ENCODE data around the gene PPT2.
A peak's percentile ranks its signal among the peaks of the same experiment; 100 is the strongest.

PPT2 gene

DNA sequence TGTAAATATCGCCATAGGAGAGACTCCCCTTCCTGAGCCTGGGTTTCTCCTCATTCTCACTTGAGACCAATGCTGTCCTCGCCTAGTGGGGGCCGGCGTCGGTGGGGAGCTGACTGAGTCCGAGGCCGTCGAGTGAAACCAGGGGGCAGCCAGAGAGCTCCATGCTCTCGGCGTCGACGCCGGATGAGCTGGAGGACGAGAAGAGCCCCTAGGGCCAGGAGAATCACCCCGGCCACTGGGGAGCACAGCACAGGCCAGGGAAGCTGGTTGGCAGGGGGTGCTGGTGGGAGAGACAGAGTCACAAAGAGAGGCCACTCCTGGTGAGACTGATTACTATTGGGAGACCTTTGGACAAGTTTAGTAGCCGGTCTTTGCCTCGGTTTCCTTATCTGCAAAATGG lies 44.9 kb downstream of the PPT2 start:
- no peak overlapping the region for H3K4me2 ChIP-seq (ENCODE audit: low read length, poor library complexity, severe bottlenecking)
- no peak overlapping the region for H2BK15ac ChIP-seq (ENCODE audit: low read depth, poor library complexity, severe bottlenecking)
- no peak overlapping the region for H2AFZ ChIP-seq (ENCODE audit: low read depth, low read length)
- H3K79me1 ChIP-seq (replicated peaks; ENCODE audit: low read length, poor library complexity, severe bottlenecking): no peaks in the 10 kb centered on the region
- no peak overlapping the region for H2BK12ac ChIP-seq (ENCODE audit: low read length in 2 of 2)
- no peak overlapping the region for H3K4ac ChIP-seq (ENCODE audit: low read depth in 1 of 2, low read length in 2 of 2)
- no peak overlapping the region for H3K14ac ChIP-seq (ENCODE audit: low read length in 2 of 2)
- peaks cover 10 to 27% of the 10 kb centered on the region in 2 experiments for H3K27me3 ChIP-seq (ENCODE audit: control insufficient read depth in 1 of 2, insufficient read depth in 1 of 2, low read length in 2 of 2)
- no peak overlapping the region for H3K9ac ChIP-seq (ENCODE audit: low read length)
- no peak overlapping the region for H2BK120ac ChIP-seq (ENCODE audit: low read depth, low read length)
- H3K27ac ChIP-seq (ENCODE audit: low read length, poor library complexity, severe bottlenecking): no peak overlapping the region
- H3K4me1 ChIP-seq (ENCODE audit: control insufficient read depth, insufficient read depth, low read depth, low read length): peaks cover 16% of the 10 kb centered on the region
- no peak for DNase-seq
- H3K23ac ChIP-seq (ENCODE audit: low read length in 2 of 2): no peak overlapping the region
- H2BK5ac ChIP-seq (ENCODE audit: low read depth, low read length, poor library complexity, severe bottlenecking): no peak overlapping the region
- no peak overlapping the region for H4K8ac ChIP-seq (ENCODE audit: low read length)
- no peaks in the 10 kb centered on the region for H3K9me3 ChIP-seq (ENCODE audit: control insufficient read depth, low read length)
- H3K4me3 ChIP-seq (ENCODE audit: insufficient read depth in 1 of 2, low read depth in 1 of 2, low read length in 2 of 2): no peak overlapping the region
- 93% methylated on average over 17 of the region's 17 CpGs for WGBS
- H3K36me3 ChIP-seq (ENCODE audit: control insufficient read depth in 1 of 2, insufficient read depth in 2 of 2, low read depth in 1 of 2, low read length in 2 of 2): no peaks in the 10 kb centered on the region
- no peak overlapping the region for H3K18ac ChIP-seq (ENCODE audit: low read depth in 1 of 2, low read length in 2 of 2)
- H2AK5ac ChIP-seq (ENCODE audit: low read length, severe bottlenecking): no peak overlapping the region
- H4K91ac ChIP-seq (ENCODE audit: low read length): no peak overlapping the region

DNA sequence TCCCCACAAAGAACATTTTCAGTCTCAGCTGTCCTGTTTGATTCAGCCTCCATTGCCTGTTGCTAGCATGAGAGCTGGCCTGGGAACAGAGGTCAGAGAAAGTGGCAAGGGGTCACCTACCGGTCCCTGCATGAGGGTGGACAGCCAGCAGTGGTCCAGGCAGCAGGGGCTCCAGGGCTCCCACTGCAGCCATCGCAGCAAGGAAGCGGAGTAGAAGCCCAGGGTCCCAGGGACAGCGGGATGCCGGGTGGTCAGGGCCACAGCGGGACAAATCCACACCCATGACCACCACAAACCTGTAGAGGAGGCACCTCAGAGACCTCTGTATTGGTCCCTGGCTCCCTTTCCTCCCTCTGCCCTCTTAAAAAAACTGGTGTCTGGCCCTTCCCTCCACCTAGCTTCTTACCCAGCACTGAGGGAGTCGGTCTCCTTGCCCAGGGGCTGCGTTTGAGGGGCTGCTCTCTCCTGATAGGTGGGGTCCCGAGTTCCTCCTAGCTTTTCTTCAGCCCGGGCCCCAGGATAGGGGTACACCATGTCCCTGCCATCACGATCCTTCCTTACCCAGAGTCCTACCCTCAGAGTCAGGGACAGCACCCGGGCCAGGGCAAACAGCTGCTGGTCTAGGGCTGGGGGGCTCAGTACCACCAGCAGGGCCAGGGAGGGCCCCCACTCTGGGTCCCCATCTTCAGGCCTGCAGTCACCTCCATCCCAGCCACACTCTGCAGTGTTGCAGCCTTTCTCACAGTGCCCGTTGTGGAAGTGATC lies 47.0 kb downstream of the PPT2 start:
- Histone ChIP-seq H2BK120ac (ENCODE audit: low read depth, low read length) (no peak overlapping the region), H3K36me3 (ENCODE audit: control insufficient read depth in 1 of 2, insufficient read depth in 2 of 2, low read depth in 1 of 2, low read length in 2 of 2) (no peaks in the 10 kb centered on the region), H3K4me1 (ENCODE audit: control insufficient read depth, insufficient read depth, low read depth, low read length) (peaks cover 18% of the 10 kb centered on the region), H3K9me3 (ENCODE audit: control insufficient read depth, low read length) (no peaks in the 10 kb centered on the region), H3K14ac (ENCODE audit: low read length in 2 of 2) (no peak overlapping the region), H3K4me3 (ENCODE audit: insufficient read depth in 1 of 2, low read depth in 1 of 2, low read length in 2 of 2) (no peak overlapping the region), H2BK5ac (ENCODE audit: low read depth, low read length, poor library complexity, severe bottlenecking) (no peak overlapping the region), H3K18ac (ENCODE audit: low read depth in 1 of 2, low read length in 2 of 2) (no peak overlapping the region), H3K79me1 (replicated peaks; ENCODE audit: low read length, poor library complexity, severe bottlenecking) (no peaks in the 10 kb centered on the region), H4K91ac (ENCODE audit: low read length) (no peak overlapping the region), H3K27ac (ENCODE audit: low read length, poor library complexity, severe bottlenecking) (no peak overlapping the region), H3K4me2 (ENCODE audit: low read length, poor library complexity, severe bottlenecking) (no peak overlapping the region), H2AFZ (ENCODE audit: low read depth, low read length) (no peak overlapping the region), H3K27me3 (ENCODE audit: control insufficient read depth in 1 of 2, insufficient read depth in 1 of 2, low read length in 2 of 2) (peaks cover 16 to 34% of the 10 kb centered on the region in 2 experiments), H3K9ac (ENCODE audit: low read length) (no peak overlapping the region), H2AK5ac (ENCODE audit: low read length, severe bottlenecking) (no peak overlapping the region), H4K8ac (ENCODE audit: low read length) (no peak overlapping the region), H3K4ac (ENCODE audit: low read depth in 1 of 2, low read length in 2 of 2) (no peak overlapping the region), H3K23ac (ENCODE audit: low read length in 2 of 2) (no peak overlapping the region), H2BK15ac (ENCODE audit: low read depth, poor library complexity, severe bottlenecking) (no peak overlapping the region), H2BK12ac (ENCODE audit: low read length in 2 of 2) (no peak overlapping the region)
- no peak for DNase-seq
- WGBS: 90% methylated on average over 12 of the region's 13 CpGs

DNA sequence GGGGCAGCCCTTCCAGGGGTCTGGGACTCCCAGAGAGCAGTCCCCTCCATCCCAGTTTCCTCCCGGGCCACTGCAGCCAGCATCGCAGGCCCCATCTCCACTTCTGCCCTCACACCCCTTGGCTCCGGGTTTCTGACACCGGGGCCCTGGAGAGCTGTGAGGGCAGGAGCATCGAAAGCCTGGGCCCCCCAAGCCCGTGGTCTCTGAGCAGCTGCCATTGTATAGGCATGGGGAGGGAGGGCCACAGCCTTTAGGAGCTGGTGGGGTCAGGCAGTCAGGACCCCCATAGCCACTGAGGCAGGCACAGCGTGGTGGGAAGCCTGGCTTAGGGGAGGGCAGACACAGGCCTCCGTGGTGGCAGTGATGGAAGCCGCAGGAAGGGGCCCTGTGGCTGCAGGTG lies 48.2 kb downstream of the PPT2 start:
- Histone ChIP-seq H3K9ac (ENCODE audit: low read length) (no peak overlapping the region), H3K27me3 (ENCODE audit: control insufficient read depth in 1 of 2, insufficient read depth in 1 of 2, low read length in 2 of 2) (peaks cover 16 to 34% of the 10 kb centered on the region in 2 experiments), H2AK5ac (ENCODE audit: low read length, severe bottlenecking) (no peak overlapping the region), H3K4ac (ENCODE audit: low read depth in 1 of 2, low read length in 2 of 2) (no peak overlapping the region), H3K9me3 (ENCODE audit: control insufficient read depth, low read length) (no peaks in the 10 kb centered on the region), H3K4me2 (ENCODE audit: low read length, poor library complexity, severe bottlenecking) (no peak overlapping the region), H3K14ac (ENCODE audit: low read length in 2 of 2) (peak overlapping the region in 1 of 2 experiments; percentile 83), H2BK5ac (ENCODE audit: low read depth, low read length, poor library complexity, severe bottlenecking) (no peak overlapping the region), H2BK15ac (ENCODE audit: low read depth, poor library complexity, severe bottlenecking) (no peak overlapping the region), H2BK120ac (ENCODE audit: low read depth, low read length) (no peak overlapping the region), H3K23ac (ENCODE audit: low read length in 2 of 2) (no peak overlapping the region), H3K18ac (ENCODE audit: low read depth in 1 of 2, low read length in 2 of 2) (no peak overlapping the region), H3K4me3 (ENCODE audit: insufficient read depth in 1 of 2, low read depth in 1 of 2, low read length in 2 of 2) (no peak overlapping the region), H3K79me1 (replicated peaks; ENCODE audit: low read length, poor library complexity, severe bottlenecking) (no peaks in the 10 kb centered on the region), H3K27ac (ENCODE audit: low read length, poor library complexity, severe bottlenecking) (no peak overlapping the region), H4K91ac (ENCODE audit: low read length) (no peak overlapping the region), H3K4me1 (ENCODE audit: control insufficient read depth, insufficient read depth, low read depth, low read length) (peaks cover 8% of the 10 kb centered on the region), H2AFZ (ENCODE audit: low read depth, low read length) (no peak overlapping the region), H4K8ac (ENCODE audit: low read length) (no peak overlapping the region), H3K36me3 (ENCODE audit: control insufficient read depth in 1 of 2, insufficient read depth in 2 of 2, low read depth in 1 of 2, low read length in 2 of 2) (no peaks in the 10 kb centered on the region), H2BK12ac (ENCODE audit: low read length in 2 of 2) (no peak overlapping the region)
- 93% methylated on average over 9 of the region's 9 CpGs for WGBS
- DNase-seq: no peak

- H3K4me1 ChIP-seq (ENCODE audit: control insufficient read depth, insufficient read depth, low read depth, low read length): peaks cover 6% of the 10 kb centered on the region
These were observed 49.7 kb downstream of the PPT2 start for GRCh38 chr6:32203426-32204267.

More at GRCh38 chr6:32203426-32204267, 49.7 kb downstream of the PPT2 start:
- no peak overlapping the region for H3K9ac ChIP-seq (ENCODE audit: low read length)
- DNase-seq: no peak
- no peak overlapping the region for H3K14ac ChIP-seq (ENCODE audit: low read length in 2 of 2)
- no peaks in the 10 kb centered on the region for H3K36me3 ChIP-seq (ENCODE audit: control insufficient read depth in 1 of 2, insufficient read depth in 2 of 2, low read depth in 1 of 2, low read length in 2 of 2)
- no peak overlapping the region for H2BK120ac ChIP-seq (ENCODE audit: low read depth, low read length)
- no peak overlapping the region for H3K4me3 ChIP-seq (ENCODE audit: insufficient read depth in 1 of 2, low read depth in 1 of 2, low read length in 2 of 2)
- H3K23ac ChIP-seq (ENCODE audit: low read length in 2 of 2): no peak overlapping the region
- H3K4ac ChIP-seq (ENCODE audit: low read depth in 1 of 2, low read length in 2 of 2): no peak overlapping the region
- no peak overlapping the region for H2BK15ac ChIP-seq (ENCODE audit: low read depth, poor library complexity, severe bottlenecking)
- no peaks in the 10 kb centered on the region for H3K79me1 ChIP-seq (replicated peaks; ENCODE audit: low read length, poor library complexity, severe bottlenecking)
- no peak overlapping the region for H4K8ac ChIP-seq (ENCODE audit: low read length)
- no peak overlapping the region for H3K27ac ChIP-seq (ENCODE audit: low read length, poor library complexity, severe bottlenecking)
- no peak overlapping the region for H2AK5ac ChIP-seq (ENCODE audit: low read length, severe bottlenecking)
- no peak overlapping the region for H3K4me2 ChIP-seq (ENCODE audit: low read length, poor library complexity, severe bottlenecking)
- no peak overlapping the region for H4K91ac ChIP-seq (ENCODE audit: low read length)
- 85% methylated on average over 9 of the region's 9 CpGs for WGBS
- no peak overlapping the region for H2BK12ac ChIP-seq (ENCODE audit: low read length in 2 of 2)
- H2AFZ ChIP-seq (ENCODE audit: low read depth, low read length): no peak overlapping the region
- peaks cover 16 to 37% of the 10 kb centered on the region in 2 experiments for H3K27me3 ChIP-seq (ENCODE audit: control insufficient read depth in 1 of 2, insufficient read depth in 1 of 2, low read length in 2 of 2)
- no peak overlapping the region for H3K18ac ChIP-seq (ENCODE audit: low read depth in 1 of 2, low read length in 2 of 2)
- no peak overlapping the region for H2BK5ac ChIP-seq (ENCODE audit: low read depth, low read length, poor library complexity, severe bottlenecking)
- no peaks in the 10 kb centered on the region for H3K9me3 ChIP-seq (ENCODE audit: control insufficient read depth, low read length)
